ENCODE results near the gene ARFGAP3.

The ARFGAP3 gene

GRCh38 chr22:42892571-42893316 is 35.7 kb upstream of the ARFGAP3 start:
- Histone ChIP-seq H3K4me3 (ENCODE audit: low read depth in 1 of 2, low read length in 2 of 2) (no peak overlapping the region), H3K27me3 (ENCODE audit: low read depth, low read length) (no peaks in the 10 kb centered on the region), H3K36me3 (ENCODE audit: control insufficient read depth in 1 of 2, insufficient read depth in 2 of 2, low read length in 2 of 2) (peaks cover 23 to 51% of the 10 kb centered on the region in 2 donors), H3K27ac (ENCODE audit: low read length) (peak overlapping the region; percentile 45), H3K9me3 (ENCODE audit: control insufficient read depth in 1 of 2, low read length in 2 of 2) (no peaks in the 10 kb centered on the region), H3K4me1 (ENCODE audit: control insufficient read depth in 1 of 2, insufficient read depth in 2 of 2, low read length in 2 of 2) (peaks cover 5 to 11% of the 10 kb centered on the region in 2 donors)

GRCh38 chr22:42892156-42892555 is 35.1 kb upstream of the ARFGAP3 start:
- no peaks in the 10 kb centered on the region for H3K27me3 ChIP-seq (ENCODE audit: low read depth, low read length)
- H3K36me3 ChIP-seq (ENCODE audit: control insufficient read depth in 1 of 2, insufficient read depth in 2 of 2, low read length in 2 of 2), result peaks cover 29 to 57% of the 10 kb centered on the region in 2 donors
- H3K27ac ChIP-seq (ENCODE audit: low read length), result no peak overlapping the region
- peaks cover 5 to 11% of the 10 kb centered on the region in 2 donors for H3K4me1 ChIP-seq (ENCODE audit: control insufficient read depth in 1 of 2, insufficient read depth in 2 of 2, low read length in 2 of 2)
- no peaks in the 10 kb centered on the region for H3K9me3 ChIP-seq (ENCODE audit: control insufficient read depth in 1 of 2, low read length in 2 of 2)
- no peak overlapping the region for H3K4me3 ChIP-seq (ENCODE audit: low read depth in 1 of 2, low read length in 2 of 2)

GRCh38 chr22:42891696-42892095 is 34.6 kb upstream of the ARFGAP3 start:
- Histone ChIP-seq H3K4me3 (ENCODE audit: low read depth in 1 of 2, low read length in 2 of 2) (no peak overlapping the region), H3K27ac (ENCODE audit: low read length) (no peak overlapping the region), H3K27me3 (ENCODE audit: low read depth, low read length) (no peaks in the 10 kb centered on the region), H3K4me1 (ENCODE audit: control insufficient read depth in 1 of 2, insufficient read depth in 2 of 2, low read length in 2 of 2) (peaks cover 5 to 11% of the 10 kb centered on the region in 2 donors), H3K36me3 (ENCODE audit: control insufficient read depth in 1 of 2, insufficient read depth in 2 of 2, low read length in 2 of 2) (peaks cover 33 to 61% of the 10 kb centered on the region in 2 donors), H3K9me3 (ENCODE audit: control insufficient read depth in 1 of 2, low read length in 2 of 2) (no peaks in the 10 kb centered on the region)

GRCh38 chr22:42891008-42891407 is 33.9 kb upstream of the ARFGAP3 start:
- H3K27me3 ChIP-seq (ENCODE audit: low read depth, low read length), result no peaks in the 10 kb centered on the region
- peaks cover 38 to 68% of the 10 kb centered on the region in 2 donors for H3K36me3 ChIP-seq (ENCODE audit: control insufficient read depth in 1 of 2, insufficient read depth in 2 of 2, low read length in 2 of 2)
- H3K27ac ChIP-seq (ENCODE audit: low read length), result no peak overlapping the region
- peaks cover 5 to 11% of the 10 kb centered on the region in 2 donors for H3K4me1 ChIP-seq (ENCODE audit: control insufficient read depth in 1 of 2, insufficient read depth in 2 of 2, low read length in 2 of 2)
- H3K9me3 ChIP-seq (ENCODE audit: control insufficient read depth in 1 of 2, low read length in 2 of 2), result no peaks in the 10 kb centered on the region
- H3K4me3 ChIP-seq (ENCODE audit: low read depth in 1 of 2, low read length in 2 of 2), result no peak overlapping the region

- no peaks in the 10 kb centered on the region for H3K4me1 ChIP-seq (ENCODE audit: control insufficient read depth in 1 of 2, insufficient read depth in 2 of 2, low read length in 2 of 2)
- no peak overlapping the region for H3K4me3 ChIP-seq (ENCODE audit: low read depth in 1 of 2, low read length in 2 of 2)
- peaks cover 47 to 85% of the 10 kb centered on the region in 2 donors for H3K36me3 ChIP-seq (ENCODE audit: control insufficient read depth in 1 of 2, insufficient read depth in 2 of 2, low read length in 2 of 2)
- no peaks in the 10 kb centered on the region for H3K9me3 ChIP-seq (ENCODE audit: control insufficient read depth in 1 of 2, low read length in 2 of 2)
- H3K27ac ChIP-seq (ENCODE audit: low read length), result no peak overlapping the region
- no peaks in the 10 kb centered on the region for H3K27me3 ChIP-seq (ENCODE audit: low read depth, low read length)
Observed at GRCh38 chr22:42889304-42889703, 32.2 kb upstream of the ARFGAP3 start.

- Histone ChIP-seq H3K27ac (ENCODE audit: low read length) (no peak overlapping the region), H3K9me3 (ENCODE audit: control insufficient read depth in 1 of 2, low read length in 2 of 2) (no peaks in the 10 kb centered on the region), H3K4me3 (ENCODE audit: low read depth in 1 of 2, low read length in 2 of 2) (no peak overlapping the region), H3K36me3 (ENCODE audit: control insufficient read depth in 1 of 2, insufficient read depth in 2 of 2, low read length in 2 of 2) (peaks cover 57 to 89% of the 10 kb centered on the region in 2 donors), H3K4me1 (ENCODE audit: control insufficient read depth in 1 of 2, insufficient read depth in 2 of 2, low read length in 2 of 2) (no peaks in the 10 kb centered on the region), H3K27me3 (ENCODE audit: low read depth, low read length) (no peaks in the 10 kb centered on the region)
Observed at GRCh38 chr22:42887523-42888507, 30.7 kb upstream of the ARFGAP3 start.

- peaks cover 60 to 90% of the 10 kb centered on the region in 2 donors for H3K36me3 ChIP-seq (ENCODE audit: control insufficient read depth in 1 of 2, insufficient read depth in 2 of 2, low read length in 2 of 2)
- no peaks in the 10 kb centered on the region for H3K4me1 ChIP-seq (ENCODE audit: control insufficient read depth in 1 of 2, insufficient read depth in 2 of 2, low read length in 2 of 2)
- no peak overlapping the region for H3K4me3 ChIP-seq (ENCODE audit: low read depth in 1 of 2, low read length in 2 of 2)
- no peak overlapping the region for H3K27ac ChIP-seq (ENCODE audit: low read length)
- H3K27me3 ChIP-seq (ENCODE audit: low read depth, low read length), result no peaks in the 10 kb centered on the region
- H3K9me3 ChIP-seq (ENCODE audit: control insufficient read depth in 1 of 2, low read length in 2 of 2), result no peaks in the 10 kb centered on the region
Observed at GRCh38 chr22:42887120-42887519, 30.0 kb upstream of the ARFGAP3 start.

- Histone ChIP-seq H3K4me3 (ENCODE audit: low read depth in 1 of 2, low read length in 2 of 2) (no peak overlapping the region), H3K27me3 (ENCODE audit: low read depth, low read length) (no peaks in the 10 kb centered on the region), H3K4me1 (ENCODE audit: control insufficient read depth in 1 of 2, insufficient read depth in 2 of 2, low read length in 2 of 2) (no peaks in the 10 kb centered on the region), H3K27ac (ENCODE audit: low read length) (no peak overlapping the region), H3K9me3 (ENCODE audit: control insufficient read depth in 1 of 2, low read length in 2 of 2) (no peaks in the 10 kb centered on the region), H3K36me3 (ENCODE audit: control insufficient read depth in 1 of 2, insufficient read depth in 2 of 2, low read length in 2 of 2) (peaks cover 71 to 92% of the 10 kb centered on the region in 2 donors)
Observed at GRCh38 chr22:42885446-42885845, 28.4 kb upstream of the ARFGAP3 start.

GRCh38 chr22:42884616-42885375 is 27.7 kb upstream of the ARFGAP3 start:
- H3K36me3 ChIP-seq (ENCODE audit: control insufficient read depth in 1 of 2, insufficient read depth in 2 of 2, low read length in 2 of 2), result peaks cover 77 to 97% of the 10 kb centered on the region in 2 donors
- H3K27me3 ChIP-seq (ENCODE audit: low read depth, low read length), result no peaks in the 10 kb centered on the region
- H3K4me1 ChIP-seq (ENCODE audit: control insufficient read depth in 1 of 2, insufficient read depth in 2 of 2, low read length in 2 of 2), result no peaks in the 10 kb centered on the region
- no peak overlapping the region for H3K27ac ChIP-seq (ENCODE audit: low read length)
- no peaks in the 10 kb centered on the region for H3K9me3 ChIP-seq (ENCODE audit: control insufficient read depth in 1 of 2, low read length in 2 of 2)
- no peak overlapping the region for H3K4me3 ChIP-seq (ENCODE audit: low read depth in 1 of 2, low read length in 2 of 2)

- Histone ChIP-seq H3K27me3 (ENCODE audit: low read depth, low read length) (no peaks in the 10 kb centered on the region), H3K9me3 (ENCODE audit: control insufficient read depth in 1 of 2, low read length in 2 of 2) (no peaks in the 10 kb centered on the region), H3K36me3 (ENCODE audit: control insufficient read depth in 1 of 2, insufficient read depth in 2 of 2, low read length in 2 of 2) (peaks cover 81 to 97% of the 10 kb centered on the region in 2 donors)
Observed at GRCh38 chr22:42883970-42884369, 26.9 kb upstream of the ARFGAP3 start.

GRCh38 chr22:42883121-42883520 is 26.0 kb upstream of the ARFGAP3 start:
- H3K4me3 ChIP-seq (ENCODE audit: low read depth in 1 of 2, low read length in 2 of 2), result no peak overlapping the region
- H3K4me1 ChIP-seq (ENCODE audit: control insufficient read depth in 1 of 2, insufficient read depth in 2 of 2, low read length in 2 of 2), result no peaks in the 10 kb centered on the region
- H3K36me3 ChIP-seq (ENCODE audit: control insufficient read depth in 1 of 2, insufficient read depth in 2 of 2, low read length in 2 of 2), result peaks cover 78 to 97% of the 10 kb centered on the region in 2 donors
- H3K27me3 ChIP-seq (ENCODE audit: low read depth, low read length), result no peaks in the 10 kb centered on the region
- no peak overlapping the region for H3K27ac ChIP-seq (ENCODE audit: low read length)
- no peaks in the 10 kb centered on the region for H3K9me3 ChIP-seq (ENCODE audit: control insufficient read depth in 1 of 2, low read length in 2 of 2)

More at GRCh38 chr22:42883970-42884369, 26.9 kb upstream of the ARFGAP3 start:
- H3K4me1 ChIP-seq (ENCODE audit: control insufficient read depth in 1 of 2, insufficient read depth in 2 of 2, low read length in 2 of 2), result no peaks in the 10 kb centered on the region
- H3K4me3 ChIP-seq (ENCODE audit: low read depth in 1 of 2, low read length in 2 of 2), result no peak overlapping the region
- no peak overlapping the region for H3K27ac ChIP-seq (ENCODE audit: low read length)

All from muscle layer of duodenum (tissue), 2 donors.